ENCODE measurements around the gene DEFB114.

DNA sequence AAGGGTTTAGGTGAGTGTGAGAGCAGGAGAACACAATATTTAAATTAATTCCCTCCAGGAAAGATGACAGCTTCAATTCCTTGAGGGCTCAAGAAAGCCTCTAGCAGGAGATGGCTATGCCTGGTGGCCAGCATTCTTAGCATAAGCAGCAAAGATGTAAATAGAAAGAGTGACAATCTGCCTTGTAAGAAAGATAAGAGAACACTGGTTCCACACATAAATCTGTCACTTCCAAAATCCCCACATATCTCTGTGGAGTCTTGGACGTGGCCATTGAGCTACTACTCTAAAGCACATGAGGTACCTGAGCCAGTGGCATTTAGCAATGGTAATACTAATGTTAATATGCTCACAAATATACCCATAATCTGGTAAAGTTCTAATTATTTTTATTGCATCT, 29.2 kb downstream of the DEFB114 start:
- TF ChIP-seq, protein P1, sequence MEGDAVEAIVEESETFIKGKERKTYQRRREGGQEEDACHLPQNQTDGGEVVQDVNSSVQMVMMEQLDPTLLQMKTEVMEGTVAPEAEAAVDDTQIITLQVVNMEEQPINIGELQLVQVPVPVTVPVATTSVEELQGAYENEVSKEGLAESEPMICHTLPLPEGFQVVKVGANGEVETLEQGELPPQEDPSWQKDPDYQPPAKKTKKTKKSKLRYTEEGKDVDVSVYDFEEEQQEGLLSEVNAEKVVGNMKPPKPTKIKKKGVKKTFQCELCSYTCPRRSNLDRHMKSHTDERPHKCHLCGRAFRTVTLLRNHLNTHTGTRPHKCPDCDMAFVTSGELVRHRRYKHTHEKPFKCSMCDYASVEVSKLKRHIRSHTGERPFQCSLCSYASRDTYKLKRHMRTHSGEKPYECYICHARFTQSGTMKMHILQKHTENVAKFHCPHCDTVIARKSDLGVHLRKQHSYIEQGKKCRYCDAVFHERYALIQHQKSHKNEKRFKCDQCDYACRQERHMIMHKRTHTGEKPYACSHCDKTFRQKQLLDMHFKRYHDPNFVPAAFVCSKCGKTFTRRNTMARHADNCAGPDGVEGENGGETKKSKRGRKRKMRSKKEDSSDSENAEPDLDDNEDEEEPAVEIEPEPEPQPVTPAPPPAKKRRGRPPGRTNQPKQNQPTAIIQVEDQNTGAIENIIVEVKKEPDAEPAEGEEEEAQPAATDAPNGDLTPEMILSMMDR (IDR thresholded peaks at IDR 0.05): no peak
- no peak for TF ChIP-seq POLR2A (IDR thresholded peaks at IDR 0.05)

Measured in lower leg skin (tissue), 3 donors.